ENCODE data around the gene MYMX. TPM values are rescaled to one million over a fixed set of nuclear protein-coding genes. Genes with fewer than 3 reads are reported as not detected.

MYMX gene
- total and polyA plus RNA-seq, 2 of the 13 experiments (the other 11 are each of a cell fraction or from before 2014, with no cell fraction given) = not detected

GRCh38 chr6:44234101-44235025 is 17.6 kb downstream of the MYMX start (continued):
- TF ChIP-seq SIN3A (IDR thresholded peaks at IDR 0.05; ENCODE audit: borderline replicate concordance, low read depth, low read length) = peak; percentile 60; the same call in 1 of the 2 replicates
- TF ChIP-seq, protein P1, sequence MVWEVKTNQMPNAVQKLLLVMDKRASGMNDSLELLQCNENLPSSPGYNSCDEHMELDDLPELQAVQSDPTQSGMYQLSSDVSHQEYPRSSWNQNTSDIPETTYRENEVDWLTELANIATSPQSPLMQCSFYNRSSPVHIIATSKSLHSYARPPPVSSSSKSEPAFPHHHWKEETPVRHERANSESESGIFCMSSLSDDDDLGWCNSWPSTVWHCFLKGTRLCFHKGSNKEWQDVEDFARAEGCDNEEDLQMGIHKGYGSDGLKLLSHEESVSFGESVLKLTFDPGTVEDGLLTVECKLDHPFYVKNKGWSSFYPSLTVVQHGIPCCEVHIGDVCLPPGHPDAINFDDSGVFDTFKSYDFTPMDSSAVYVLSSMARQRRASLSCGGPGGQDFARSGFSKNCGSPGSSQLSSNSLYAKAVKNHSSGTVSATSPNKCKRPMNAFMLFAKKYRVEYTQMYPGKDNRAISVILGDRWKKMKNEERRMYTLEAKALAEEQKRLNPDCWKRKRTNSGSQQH (CRISPR knock-in tag; IDR thresholded peaks at IDR 0.05; ENCODE audit: low read depth) = peak; percentile 77; the same call in 1 of the 2 replicates
- peak; percentile 83; the same call in 1 of the 2 replicates for TF ChIP-seq ZNF619 (CRISPR knock-in tag; IDR thresholded peaks at IDR 0.05)
- TF ChIP-seq ZNF766 (CRISPR knock-in tag; IDR thresholded peaks at IDR 0.05; ENCODE audit: borderline replicate concordance) = no peak
- peak; percentile 71; the same call in 1 of the 2 replicates for TF ChIP-seq KDM2A (CRISPR knock-in tag; IDR thresholded peaks at IDR 0.05; ENCODE audit: borderline replicate concordance, low read depth)
- TF ChIP-seq ZKSCAN8 (CRISPR knock-in tag; IDR thresholded peaks at IDR 0.05; ENCODE audit: borderline replicate concordance) = peak; percentile 46; the same call in 1 of the 2 replicates
- TF ChIP-seq RAD21 (CRISPR knock-in tag; IDR thresholded peaks at IDR 0.05) = peak; percentile 98
- TF ChIP-seq ZNF331 (CRISPR knock-in tag; IDR thresholded peaks at IDR 0.05) = peak; percentile 59; the same call in 1 of the 2 replicates
- TF ChIP-seq KAT2B (IDR thresholded peaks at IDR 0.05; ENCODE audit: borderline replicate concordance, low read depth, low read length) = no peak
- 0 out of 2 replicates have a peak, but pooled peaks have one; percentile 66 for TF ChIP-seq CBFB (CRISPR knock-in tag; IDR thresholded peaks at IDR 0.05)
- TF ChIP-seq STAT6 (CRISPR knock-in tag; IDR thresholded peaks at IDR 0.05; ENCODE audit: borderline replicate concordance) = no peak
- TF ChIP-seq ZNF414 (CRISPR knock-in tag; IDR thresholded peaks at IDR 0.05) = 0 out of 2 replicates have a peak, but pooled peaks have one; percentile 74
- peak; percentile 42; the same call in 1 of the 2 replicates for TF ChIP-seq GABPB1 (CRISPR knock-in tag; IDR thresholded peaks at IDR 0.05)
- peak; percentile 48; the same call in 1 of the 2 replicates for TF ChIP-seq TARDBP (CRISPR knock-in tag; IDR thresholded peaks at IDR 0.05)
- TF ChIP-seq RBM39 (IDR thresholded peaks at IDR 0.05; ENCODE audit: low read depth, low read length, poor library complexity, severe bottlenecking) = peak; percentile 33
- TF ChIP-seq ELF3 (CRISPR knock-in tag; IDR thresholded peaks at IDR 0.05) = peak; percentile 45; the same call in 1 of the 2 replicates
- TF ChIP-seq ZNF350 (CRISPR knock-in tag; IDR thresholded peaks at IDR 0.05; ENCODE audit: borderline replicate concordance, low read depth) = peak; percentile 53
- peak; percentile 70 for TF ChIP-seq SKI (IDR thresholded peaks at IDR 0.05; ENCODE audit: partially characterized antibody)
- 0 out of 2 replicates have a peak, but pooled peaks have one; percentile 63 for TF ChIP-seq IRF9 (CRISPR knock-in tag; IDR thresholded peaks at IDR 0.05; ENCODE audit: borderline replicate concordance)
- TF ChIP-seq NR2F2 (IDR thresholded peaks at IDR 0.05; ENCODE audit: borderline replicate concordance, low read depth) = no peak
- TF ChIP-seq MAZ (IDR thresholded peaks at IDR 0.05; ENCODE audit: borderline replicate concordance, low read depth, low read length) = peak; percentile 94
- TF ChIP-seq MAZ (CRISPR knock-in tag; IDR thresholded peaks at IDR 0.05; ENCODE audit: low read depth) = peak; percentile 89
- TF ChIP-seq CEBPG (CRISPR knock-in tag; IDR thresholded peaks at IDR 0.05) = 0 out of 2 replicates have a peak, but pooled peaks have one; percentile 22
